ENCODE measurements around the gene GLDN.

GLDN gene

GRCh38 chr15:51341366-51342226 lies at the start of gene GLDN:
GLDN (plus strand) TSS chr15:51341655; CDS start chr15:51341685, 30 bp downstream.
- no peak for DNase-seq

GRCh38 chr15:51298620-51299019 lies 42.8 kb upstream of the GLDN start:
- DNase-seq, result no peak

GRCh38 chr15:51299187-51300015 lies 42.1 kb upstream of the GLDN start:
- DNase-seq, result no peak

- DNase-seq, result no peak
Measured at GRCh38 chr15:51302480-51302879, 39.0 kb upstream of the GLDN start.

GRCh38 chr15:51303462-51303980 lies 37.9 kb upstream of the GLDN start:
- no peak for DNase-seq

- no peak for DNase-seq
Measured at GRCh38 chr15:51307325-51307724, 34.1 kb upstream of the GLDN start.

GRCh38 chr15:51307811-51308210 lies 33.6 kb upstream of the GLDN start:
- DNase-seq, result no peak

- DNase-seq, result no peak
Measured at GRCh38 chr15:51310064-51310463, 31.4 kb upstream of the GLDN start.

GRCh38 chr15:51311510-51311909 lies 29.9 kb upstream of the GLDN start:
- no peak for DNase-seq

- DNase-seq, result no peak
Measured at GRCh38 chr15:51312166-51313073, 29.0 kb upstream of the GLDN start.

GRCh38 chr15:51313074-51313393 lies 28.4 kb upstream of the GLDN start:
- no peak for DNase-seq

- no peak for DNase-seq
Measured at GRCh38 chr15:51313644-51314280, 27.7 kb upstream of the GLDN start.

- no peak for DNase-seq
Measured at GRCh38 chr15:51314391-51315337, 26.8 kb upstream of the GLDN start.

- no peak for DNase-seq
Measured at GRCh38 chr15:51315726-51316125, 25.7 kb upstream of the GLDN start.

GRCh38 chr15:51316636-51317035 lies 24.8 kb upstream of the GLDN start:
- no peak for DNase-seq

GRCh38 chr15:51318382-51319150 lies 22.9 kb upstream of the GLDN start:
- no peak for DNase-seq

GRCh38 chr15:51319539-51319938 lies 21.9 kb upstream of the GLDN start:
- no peak for DNase-seq

- DNase-seq, result no peak
Measured at GRCh38 chr15:51320843-51321242, 20.6 kb upstream of the GLDN start.

GRCh38 chr15:51321316-51321715 lies 20.1 kb upstream of the GLDN start:
- no peak for DNase-seq

GRCh38 chr15:51322621-51323296 lies 18.7 kb upstream of the GLDN start:
- no peak for DNase-seq

All from GDM1 (cell line).